ENCODE data around the gene APP. TPM values are rescaled to one million over a fixed set of nuclear protein-coding genes. Genes with fewer than 3 reads are reported as not detected.
A peak's percentile ranks its signal among the peaks of the same experiment; 100 is the strongest.

Gene APP
- total and polyA plus RNA-seq, 8 donors: 373 to 671 (median 580) TPM

DNA sequence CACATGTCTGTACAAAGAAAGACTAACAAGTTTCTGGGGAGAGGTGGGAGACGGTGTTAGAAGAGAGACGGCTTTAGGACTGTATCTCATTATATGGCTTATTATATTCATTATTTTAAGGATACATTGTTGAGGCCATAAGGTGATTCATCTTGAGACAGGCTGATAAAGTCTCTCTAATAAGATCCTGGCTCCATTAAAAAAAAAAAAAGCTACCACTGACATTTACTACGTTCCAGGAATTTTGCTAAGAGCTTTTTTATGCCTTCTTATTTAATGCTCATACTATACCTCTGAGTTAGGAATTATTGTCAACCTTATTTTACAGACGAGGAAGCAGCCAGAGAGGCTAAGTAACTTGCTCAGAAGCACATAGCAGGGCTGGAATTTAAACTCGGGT, 262.1 kb downstream of the APP start:
- H3K27me3 ChIP-seq: no peaks in the 10 kb centered on the region
- H3K36me3 ChIP-seq: peaks cover 0 to 11% of the 10 kb centered on the region in 2 donors
- TF ChIP-seq, protein P1, sequence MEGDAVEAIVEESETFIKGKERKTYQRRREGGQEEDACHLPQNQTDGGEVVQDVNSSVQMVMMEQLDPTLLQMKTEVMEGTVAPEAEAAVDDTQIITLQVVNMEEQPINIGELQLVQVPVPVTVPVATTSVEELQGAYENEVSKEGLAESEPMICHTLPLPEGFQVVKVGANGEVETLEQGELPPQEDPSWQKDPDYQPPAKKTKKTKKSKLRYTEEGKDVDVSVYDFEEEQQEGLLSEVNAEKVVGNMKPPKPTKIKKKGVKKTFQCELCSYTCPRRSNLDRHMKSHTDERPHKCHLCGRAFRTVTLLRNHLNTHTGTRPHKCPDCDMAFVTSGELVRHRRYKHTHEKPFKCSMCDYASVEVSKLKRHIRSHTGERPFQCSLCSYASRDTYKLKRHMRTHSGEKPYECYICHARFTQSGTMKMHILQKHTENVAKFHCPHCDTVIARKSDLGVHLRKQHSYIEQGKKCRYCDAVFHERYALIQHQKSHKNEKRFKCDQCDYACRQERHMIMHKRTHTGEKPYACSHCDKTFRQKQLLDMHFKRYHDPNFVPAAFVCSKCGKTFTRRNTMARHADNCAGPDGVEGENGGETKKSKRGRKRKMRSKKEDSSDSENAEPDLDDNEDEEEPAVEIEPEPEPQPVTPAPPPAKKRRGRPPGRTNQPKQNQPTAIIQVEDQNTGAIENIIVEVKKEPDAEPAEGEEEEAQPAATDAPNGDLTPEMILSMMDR (IDR thresholded peaks at IDR 0.05): no peak
- DNase-seq (no peak), ATAC-seq (no peak)
- peaks cover 0 to 4% of the 10 kb centered on the region in 2 donors for H3K4me1 ChIP-seq
- H3K9me3 ChIP-seq: no peaks in the 10 kb centered on the region
- intact Hi-C loops (cut with DNase I): no loop called here
- no peak overlapping the region for H3K4me3 ChIP-seq
- H3K27ac ChIP-seq: no peak overlapping the region

DNA sequence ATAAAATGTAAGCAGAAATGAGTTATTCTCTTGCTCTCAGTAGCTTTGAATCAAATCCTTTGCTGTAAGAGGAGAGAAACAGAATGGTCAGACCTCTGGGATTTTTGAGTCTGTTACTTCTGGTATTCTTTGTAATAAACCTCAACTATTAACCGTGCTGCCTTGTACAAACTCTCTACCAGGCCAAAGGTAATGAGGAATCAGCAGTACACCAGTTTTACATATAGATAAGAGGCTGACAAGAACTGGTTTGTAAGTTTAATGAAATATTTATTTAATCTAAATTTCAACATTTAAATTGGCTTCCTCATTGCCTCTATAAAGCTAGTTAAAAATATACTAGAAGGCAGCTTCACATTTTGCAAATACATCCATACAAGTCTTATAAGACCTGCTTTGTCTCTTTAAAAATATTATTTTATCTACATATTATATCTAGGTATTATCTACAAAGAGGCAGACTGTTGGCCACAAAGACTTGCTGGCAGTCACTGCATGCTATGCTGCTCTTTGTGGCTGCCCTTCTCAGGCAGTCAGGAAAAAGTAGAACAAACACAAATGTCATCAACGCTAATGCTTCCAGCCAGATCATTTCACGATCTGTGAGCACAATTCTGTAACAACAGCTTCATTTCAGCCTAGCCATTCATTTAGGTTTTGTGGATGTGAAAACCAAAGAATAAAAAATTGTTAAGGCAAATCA, 262.8 kb downstream of the APP start:
- no peak overlapping the region for H3K4me3 ChIP-seq
- H3K4me1 ChIP-seq: peaks cover 0 to 4% of the 10 kb centered on the region in 2 donors
- ATAC-seq (no peak), DNase-seq (no peak)
- H3K27me3 ChIP-seq: no peaks in the 10 kb centered on the region
- TF ChIP-seq, protein P1 (IDR thresholded peaks at IDR 0.05): no peak
- no peaks in the 10 kb centered on the region for H3K9me3 ChIP-seq
- intact Hi-C loops (cut with DNase I): no loop called here
- peaks cover 0 to 11% of the 10 kb centered on the region in 2 donors for H3K36me3 ChIP-seq
- H3K27ac ChIP-seq: peak overlapping the region; percentile 6 to 43

DNA sequence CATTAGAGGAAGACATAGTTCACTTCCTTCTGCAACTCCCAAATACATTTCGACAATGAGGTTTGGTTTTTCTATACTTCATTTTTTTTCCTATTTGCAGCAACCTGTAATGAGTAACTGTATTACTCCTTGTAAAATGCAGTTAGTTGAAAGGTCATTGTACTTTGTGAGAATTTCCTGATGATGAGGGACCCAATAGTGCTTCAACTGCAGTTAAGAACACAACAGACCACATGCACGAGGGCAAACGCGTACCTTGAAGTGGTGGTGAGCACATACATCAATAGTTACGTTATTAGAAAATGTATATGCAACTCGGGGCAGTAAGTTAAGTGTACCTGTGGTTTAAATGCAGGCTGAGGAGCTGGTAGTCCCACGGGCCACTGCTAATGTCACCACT, 264.0 kb downstream of the APP start:
- no peak overlapping the region for H3K27ac ChIP-seq
- DNase-seq (no peak), ATAC-seq (no peak)
- intact Hi-C loops (cut with DNase I): no loop called here
- TF ChIP-seq, protein P1 (IDR thresholded peaks at IDR 0.05): no peak
- H3K4me1 ChIP-seq: no peaks in the 10 kb centered on the region
- no peaks in the 10 kb centered on the region for H3K9me3 ChIP-seq
- H3K4me3 ChIP-seq: no peak overlapping the region
- H3K27me3 ChIP-seq: no peaks in the 10 kb centered on the region
- peaks cover 0 to 11% of the 10 kb centered on the region in 2 donors for H3K36me3 ChIP-seq

DNA sequence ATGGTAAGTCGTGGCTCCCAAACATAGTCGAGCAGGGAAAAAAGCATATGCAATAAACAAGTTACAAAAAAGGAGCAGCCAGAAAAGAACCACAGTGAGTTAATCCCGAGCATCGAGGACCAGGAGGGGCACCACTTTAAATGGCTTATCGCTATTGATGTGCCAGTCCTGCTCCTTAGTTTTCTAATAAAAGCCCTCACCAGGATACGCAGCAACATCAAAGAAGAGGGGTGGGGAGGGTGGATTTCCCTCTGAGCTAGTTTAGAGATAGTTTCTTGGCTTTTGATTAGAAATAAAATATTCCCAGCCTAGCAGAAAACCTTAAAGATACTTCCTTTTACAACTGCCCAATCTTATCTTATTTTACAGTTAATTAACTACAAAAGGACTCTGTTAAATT, 265.4 kb downstream of the APP start:
- TF ChIP-seq, protein P1 (IDR thresholded peaks at IDR 0.05): no peak
- ATAC-seq: no peak
- no peaks in the 10 kb centered on the region for H3K4me1 ChIP-seq
- no peak overlapping the region for H3K27ac ChIP-seq
- no peak overlapping the region for H3K4me3 ChIP-seq
- no peaks in the 10 kb centered on the region for H3K27me3 ChIP-seq
- peaks cover 0 to 6% of the 10 kb centered on the region in 2 donors for H3K36me3 ChIP-seq
- no peaks in the 10 kb centered on the region for H3K9me3 ChIP-seq
- DNase-seq: no peak
- intact Hi-C loops (cut with DNase I): no loop called here

DNA sequence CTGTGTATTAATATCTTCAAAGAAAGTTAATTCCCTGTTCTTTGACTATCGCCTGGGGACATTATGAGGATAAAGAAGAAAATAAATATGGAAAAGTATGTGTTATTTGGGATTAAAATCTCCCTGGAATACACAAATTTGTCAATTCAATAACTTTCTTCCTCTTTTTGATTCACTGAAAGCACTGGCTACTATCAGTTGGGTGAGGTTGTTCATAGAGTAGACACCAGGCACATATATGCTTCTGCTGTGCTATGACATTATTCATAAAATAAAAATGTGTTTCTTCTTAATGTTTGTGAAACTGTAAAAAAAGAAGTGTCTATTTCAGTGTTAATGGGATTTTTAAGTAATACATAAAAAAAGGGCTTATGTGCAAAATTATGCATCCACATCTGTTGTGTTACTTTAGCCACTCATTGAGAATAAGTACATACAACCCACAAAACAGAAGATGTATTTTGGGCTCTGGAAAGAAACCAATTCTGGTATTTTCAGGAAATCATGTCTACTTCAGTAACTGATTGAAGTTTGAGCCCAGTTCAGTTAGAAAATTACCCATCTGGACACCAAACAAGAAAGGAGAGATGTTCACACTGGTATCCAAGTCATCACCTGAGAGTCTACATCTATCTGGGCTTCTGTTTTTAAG, 266.4 kb downstream of the APP start:
- Histone ChIP-seq H3K4me3 (no peak overlapping the region), H3K27me3 (no peaks in the 10 kb centered on the region), H3K36me3 (peaks cover 0 to 6% of the 10 kb centered on the region in 2 donors), H3K9me3 (no peaks in the 10 kb centered on the region), H3K4me1 (peaks cover 0 to 1% of the 10 kb centered on the region in 2 donors), H3K27ac (peak overlapping the region in 1 of 2 donors; percentile 25)
- TF ChIP-seq, protein P1 (IDR thresholded peaks at IDR 0.05): no peak
- ATAC-seq (no peak), DNase-seq (no peak)
- intact Hi-C loops (cut with DNase I): no loop called here
